OCI-M2 (cell line): Measurements from ENCODE around the gene ADSL.
"Not testable (repeated sequence)": the region's sequence is repeated elsewhere in the genome, so short reads cannot be mapped to it uniquely, and the experiment has no call there.

ENCODE experiments used
- DNase-seq: peaks from one replicate; lab custom pipeline; 2025; ENCODE audit not compliant: unreplicated experiment; lab: John Stamatoyannopoulos, UW

Gene ADSL

GRCh38 chr22:40346185-40347118 lies at the start of gene ADSL:
Gene ADSL (plus strand): TSS chr22:40346500. CDS start chr22:40346559, 59 bp downstream.
- no peak for DNase-seq

GRCh38 chr22:40300316-40300715 lies 46.0 kb upstream of the ADSL start:
- no peak for DNase-seq

- no peak for DNase-seq
Measured at GRCh38 chr22:40300884-40301672, 45.2 kb upstream of the ADSL start.

- DNase-seq = no peak
Measured at GRCh38 chr22:40302149-40302548, 44.2 kb upstream of the ADSL start.

- DNase-seq = no peak
Measured at GRCh38 chr22:40305625-40306024, 40.7 kb upstream of the ADSL start.

- no peak for DNase-seq
Measured at GRCh38 chr22:40308999-40309573, 37.2 kb upstream of the ADSL start.

- no peak for DNase-seq
Measured at GRCh38 chr22:40309631-40310030, 36.7 kb upstream of the ADSL start.

GRCh38 chr22:40310081-40310767 lies 36.1 kb upstream of the ADSL start:
- DNase-seq = no peak

- DNase-seq = no peak
Measured at GRCh38 chr22:40310768-40311120, 35.6 kb upstream of the ADSL start.

- DNase-seq = not testable (repeated sequence)
Measured at GRCh38 chr22:40311646-40312045, 34.7 kb upstream of the ADSL start.

GRCh38 chr22:40312050-40312449 lies 34.2 kb upstream of the ADSL start:
- DNase-seq = no peak

- DNase-seq = no peak
Measured at GRCh38 chr22:40313007-40313406, 33.3 kb upstream of the ADSL start.

GRCh38 chr22:40314041-40314440 lies 32.3 kb upstream of the ADSL start:
- DNase-seq = no peak

GRCh38 chr22:40320687-40321086 lies 25.6 kb upstream of the ADSL start:
- no peak for DNase-seq

GRCh38 chr22:40322021-40322420 lies 24.3 kb upstream of the ADSL start:
- no peak for DNase-seq

GRCh38 chr22:40322818-40323447 lies 23.4 kb upstream of the ADSL start:
- DNase-seq = no peak

- no peak for DNase-seq
Measured at GRCh38 chr22:40323681-40324171, 22.6 kb upstream of the ADSL start.

- no peak for DNase-seq
Measured at GRCh38 chr22:40324468-40325305, 21.6 kb upstream of the ADSL start.

GRCh38 chr22:40325315-40325714 lies 21.0 kb upstream of the ADSL start:
- DNase-seq = no peak
